ENCODE measurements around the gene BRMS1L. TPM values are rescaled to one million over a fixed set of nuclear protein-coding genes. Genes with fewer than 3 reads are reported as not detected.

The BRMS1L gene
- total and polyA plus RNA-seq, 2 of the 13 experiments (the other 11 are each of a cell fraction or from before 2014, with no cell fraction given) = 21.1 to 23.8 TPM

DNA sequence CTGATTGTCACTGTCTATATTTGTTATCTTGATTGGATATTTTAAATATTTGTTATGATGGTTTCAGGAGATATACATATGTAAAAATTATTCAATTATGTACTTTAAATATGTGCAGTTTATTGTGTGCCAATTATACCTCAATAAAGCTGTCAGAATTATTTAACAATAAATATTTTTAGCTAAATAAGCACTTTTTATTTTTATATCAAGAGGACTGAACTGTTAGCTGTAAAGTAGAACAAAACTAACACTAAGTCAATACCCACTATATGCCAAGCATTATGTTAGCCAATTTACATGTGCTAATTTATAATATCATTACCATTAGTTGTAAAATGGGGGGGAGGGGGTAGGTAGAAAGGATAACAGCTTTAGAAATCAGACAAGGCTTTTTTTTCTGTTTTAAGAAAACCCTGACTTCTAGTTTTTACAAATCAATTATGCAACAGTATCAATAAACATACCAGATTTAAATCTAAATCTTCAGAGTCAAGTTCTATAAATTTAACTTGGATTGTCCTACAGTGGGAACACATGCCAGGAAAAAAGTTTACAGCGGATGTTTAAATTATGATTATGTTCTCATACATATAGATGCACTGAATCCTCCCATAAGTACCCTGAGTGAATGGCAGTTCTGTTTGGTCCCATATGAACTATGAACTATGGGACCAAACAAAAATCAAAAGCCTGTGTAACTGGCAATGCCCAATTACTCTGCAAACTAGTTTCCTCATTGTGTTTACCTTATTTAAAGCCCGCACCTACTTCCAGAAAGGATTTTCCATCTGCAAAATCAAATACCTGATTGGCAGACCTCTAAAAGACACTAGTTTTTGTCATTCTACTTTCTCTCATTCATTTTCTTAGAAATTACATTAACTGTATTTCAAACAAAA is 19.9 kb upstream of the BRMS1L start (continued):
- peak; percentile 67 for TF ChIP-seq NR2F6 (IDR thresholded peaks at IDR 0.05)
- peak; percentile 73 for TF ChIP-seq NR2F6 (CRISPR knock-in tag; IDR thresholded peaks at IDR 0.05)
- TF ChIP-seq, protein P1, sequence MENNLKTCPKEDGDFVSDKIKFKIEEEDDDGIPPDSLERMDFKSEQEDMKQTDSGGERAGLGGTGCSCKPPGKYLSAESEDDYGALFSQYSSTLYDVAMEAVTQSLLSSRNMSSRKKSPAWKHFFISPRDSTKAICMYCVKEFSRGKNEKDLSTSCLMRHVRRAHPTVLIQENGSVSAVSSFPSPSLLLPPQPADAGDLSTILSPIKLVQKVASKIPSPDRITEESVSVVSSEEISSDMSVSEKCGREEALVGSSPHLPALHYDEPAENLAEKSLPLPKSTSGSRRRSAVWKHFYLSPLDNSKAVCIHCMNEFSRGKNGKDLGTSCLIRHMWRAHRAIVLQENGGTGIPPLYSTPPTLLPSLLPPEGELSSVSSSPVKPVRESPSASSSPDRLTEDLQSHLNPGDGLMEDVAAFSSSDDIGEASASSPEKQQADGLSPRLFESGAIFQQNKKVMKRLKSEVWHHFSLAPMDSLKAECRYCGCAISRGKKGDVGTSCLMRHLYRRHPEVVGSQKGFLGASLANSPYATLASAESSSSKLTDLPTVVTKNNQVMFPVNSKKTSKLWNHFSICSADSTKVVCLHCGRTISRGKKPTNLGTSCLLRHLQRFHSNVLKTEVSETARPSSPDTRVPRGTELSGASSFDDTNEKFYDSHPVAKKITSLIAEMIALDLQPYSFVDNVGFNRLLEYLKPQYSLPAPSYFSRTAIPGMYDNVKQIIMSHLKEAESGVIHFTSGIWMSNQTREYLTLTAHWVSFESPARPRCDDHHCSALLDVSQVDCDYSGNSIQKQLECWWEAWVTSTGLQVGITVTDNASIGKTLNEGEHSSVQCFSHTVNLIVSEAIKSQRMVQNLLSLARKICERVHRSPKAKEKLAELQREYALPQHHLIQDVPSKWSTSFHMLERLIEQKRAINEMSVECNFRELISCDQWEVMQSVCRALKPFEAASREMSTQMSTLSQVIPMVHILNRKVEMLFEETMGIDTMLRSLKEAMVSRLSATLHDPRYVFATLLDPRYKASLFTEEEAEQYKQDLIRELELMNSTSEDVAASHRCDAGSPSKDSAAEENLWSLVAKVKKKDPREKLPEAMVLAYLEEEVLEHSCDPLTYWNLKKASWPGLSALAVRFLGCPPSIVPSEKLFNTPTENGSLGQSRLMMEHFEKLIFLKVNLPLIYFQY (CRISPR knock-in tag; IDR thresholded peaks at IDR 0.05; ENCODE audit: borderline replicate concordance) = peak; percentile 96
- peak; percentile 97 for TF ChIP-seq FOXA3 (CRISPR knock-in tag; IDR thresholded peaks at IDR 0.05)
- TF ChIP-seq, protein P2, sequence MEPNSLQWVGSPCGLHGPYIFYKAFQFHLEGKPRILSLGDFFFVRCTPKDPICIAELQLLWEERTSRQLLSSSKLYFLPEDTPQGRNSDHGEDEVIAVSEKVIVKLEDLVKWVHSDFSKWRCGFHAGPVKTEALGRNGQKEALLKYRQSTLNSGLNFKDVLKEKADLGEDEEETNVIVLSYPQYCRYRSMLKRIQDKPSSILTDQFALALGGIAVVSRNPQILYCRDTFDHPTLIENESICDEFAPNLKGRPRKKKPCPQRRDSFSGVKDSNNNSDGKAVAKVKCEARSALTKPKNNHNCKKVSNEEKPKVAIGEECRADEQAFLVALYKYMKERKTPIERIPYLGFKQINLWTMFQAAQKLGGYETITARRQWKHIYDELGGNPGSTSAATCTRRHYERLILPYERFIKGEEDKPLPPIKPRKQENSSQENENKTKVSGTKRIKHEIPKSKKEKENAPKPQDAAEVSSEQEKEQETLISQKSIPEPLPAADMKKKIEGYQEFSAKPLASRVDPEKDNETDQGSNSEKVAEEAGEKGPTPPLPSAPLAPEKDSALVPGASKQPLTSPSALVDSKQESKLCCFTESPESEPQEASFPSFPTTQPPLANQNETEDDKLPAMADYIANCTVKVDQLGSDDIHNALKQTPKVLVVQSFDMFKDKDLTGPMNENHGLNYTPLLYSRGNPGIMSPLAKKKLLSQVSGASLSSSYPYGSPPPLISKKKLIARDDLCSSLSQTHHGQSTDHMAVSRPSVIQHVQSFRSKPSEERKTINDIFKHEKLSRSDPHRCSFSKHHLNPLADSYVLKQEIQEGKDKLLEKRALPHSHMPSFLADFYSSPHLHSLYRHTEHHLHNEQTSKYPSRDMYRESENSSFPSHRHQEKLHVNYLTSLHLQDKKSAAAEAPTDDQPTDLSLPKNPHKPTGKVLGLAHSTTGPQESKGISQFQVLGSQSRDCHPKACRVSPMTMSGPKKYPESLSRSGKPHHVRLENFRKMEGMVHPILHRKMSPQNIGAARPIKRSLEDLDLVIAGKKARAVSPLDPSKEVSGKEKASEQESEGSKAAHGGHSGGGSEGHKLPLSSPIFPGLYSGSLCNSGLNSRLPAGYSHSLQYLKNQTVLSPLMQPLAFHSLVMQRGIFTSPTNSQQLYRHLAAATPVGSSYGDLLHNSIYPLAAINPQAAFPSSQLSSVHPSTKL (CRISPR knock-in tag; IDR thresholded peaks at IDR 0.05) = peak; percentile 98
- no peak for TF ChIP-seq ZNF333 (CRISPR knock-in tag; IDR thresholded peaks at IDR 0.05; ENCODE audit: borderline replicate concordance)
- peak; percentile 60; the same call in 1 of the 2 replicates for TF ChIP-seq NR2F2 (IDR thresholded peaks at IDR 0.05; ENCODE audit: borderline replicate concordance, low read depth)
- no peak; the same call in 1 of the 2 replicates for TF ChIP-seq TAF1 (CRISPR knock-in tag; IDR thresholded peaks at IDR 0.05)
- peak; percentile 99 for TF ChIP-seq HNF4A (CRISPR knock-in tag; IDR thresholded peaks at IDR 0.05)
- TF ChIP-seq HMG20B (CRISPR knock-in tag; conservative IDR thresholded peaks at IDR 0.05) = peak; percentile 93
- TF ChIP-seq, protein P3, sequence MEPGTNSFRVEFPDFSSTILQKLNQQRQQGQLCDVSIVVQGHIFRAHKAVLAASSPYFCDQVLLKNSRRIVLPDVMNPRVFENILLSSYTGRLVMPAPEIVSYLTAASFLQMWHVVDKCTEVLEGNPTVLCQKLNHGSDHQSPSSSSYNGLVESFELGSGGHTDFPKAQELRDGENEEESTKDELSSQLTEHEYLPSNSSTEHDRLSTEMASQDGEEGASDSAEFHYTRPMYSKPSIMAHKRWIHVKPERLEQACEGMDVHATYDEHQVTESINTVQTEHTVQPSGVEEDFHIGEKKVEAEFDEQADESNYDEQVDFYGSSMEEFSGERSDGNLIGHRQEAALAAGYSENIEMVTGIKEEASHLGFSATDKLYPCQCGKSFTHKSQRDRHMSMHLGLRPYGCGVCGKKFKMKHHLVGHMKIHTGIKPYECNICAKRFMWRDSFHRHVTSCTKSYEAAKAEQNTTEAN (CRISPR knock-in tag; conservative IDR thresholded peaks at IDR 0.05) = peak; percentile 80
- TF ChIP-seq, protein P4, sequence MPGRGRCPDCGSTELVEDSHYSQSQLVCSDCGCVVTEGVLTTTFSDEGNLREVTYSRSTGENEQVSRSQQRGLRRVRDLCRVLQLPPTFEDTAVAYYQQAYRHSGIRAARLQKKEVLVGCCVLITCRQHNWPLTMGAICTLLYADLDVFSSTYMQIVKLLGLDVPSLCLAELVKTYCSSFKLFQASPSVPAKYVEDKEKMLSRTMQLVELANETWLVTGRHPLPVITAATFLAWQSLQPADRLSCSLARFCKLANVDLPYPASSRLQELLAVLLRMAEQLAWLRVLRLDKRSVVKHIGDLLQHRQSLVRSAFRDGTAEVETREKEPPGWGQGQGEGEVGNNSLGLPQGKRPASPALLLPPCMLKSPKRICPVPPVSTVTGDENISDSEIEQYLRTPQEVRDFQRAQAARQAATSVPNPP (CRISPR knock-in tag; IDR thresholded peaks at IDR 0.05) = 0 out of 2 replicates have a peak, but pooled peaks have one; percentile 36
- TF ChIP-seq SALL1 (CRISPR knock-in tag; IDR thresholded peaks at IDR 0.05) = peak; percentile 92; the same call in 1 of the 2 replicates
- peak; percentile 69; the same call in 1 of the 2 replicates for TF ChIP-seq TP53 (CRISPR knock-in tag; conservative IDR thresholded peaks at IDR 0.05)

All from HepG2 (cell line).